Skeletal muscle tissue (tissue), 4 donors: ENCODE results near the gene GOLPH3. TPM values are rescaled to one million over a fixed set of nuclear protein-coding genes. Genes with fewer than 3 reads are reported as not detected.
"Not testable (repeated sequence)": the region's sequence is repeated elsewhere in the genome, so short reads cannot be mapped to it uniquely, and the experiment has no call there.

ENCODE experiments used
- H3K27ac ChIP-seq: one replicate; pipeline ENCODE4 v1.7.0; 2013; ENCODE audit warnings: mild to moderate bottlenecking, low read depth, low read length, inconsistent platforms
- H3K27me3 ChIP-seq, 3 donors: one replicate each; pipeline ENCODE4 v1.7.0; 2013; ENCODE audit warnings: low read length in 3 of 3; ENCODE audit not compliant: control insufficient read depth in 3 of 3, insufficient read depth in 3 of 3
- H3K36me3 ChIP-seq, 3 donors: one replicate each; pipeline ENCODE4 v1.7.0; 2013; ENCODE audit warnings: low read length in 3 of 3; ENCODE audit not compliant: control insufficient read depth in 3 of 3, insufficient read depth in 3 of 3
- H3K4me1 ChIP-seq, 3 donors: one replicate each; pipeline ENCODE4 v1.7.0; 2013; ENCODE audit warnings: low read length in 3 of 3, mild to moderate bottlenecking in 3 of 3; ENCODE audit not compliant: control insufficient read depth in 3 of 3, insufficient read depth in 3 of 3
- H3K4me3 ChIP-seq, 3 donors: one replicate each; pipeline ENCODE4 v1.7.0; 2013; ENCODE audit warnings: low read length in 3 of 3
- H3K9ac ChIP-seq, 3 donors: one replicate each; pipeline ENCODE4 v1.7.0; 2013; ENCODE audit warnings: low read length in 3 of 3, mild to moderate bottlenecking in 3 of 3, moderate library complexity in 2 of 3, low read depth in 1 of 3
- H3K9me3 ChIP-seq, 3 donors: one replicate each; pipeline ENCODE4 v1.7.0; 2013; ENCODE audit warnings: low read length in 3 of 3; ENCODE audit not compliant: control insufficient read depth in 3 of 3
- total RNA-seq: library from RNA; depleted of rRNA; stranded (reverse); fragments of >200 nt; gene quantifications from one replicate; pipeline ENCODE4 v1.2.3, GENCODE V29; 2014
- donor health status: Osteomylitis.

GOLPH3 gene
- total RNA-seq, 1 donor from 2014 or later: 50.6 TPM

- H3K27me3 ChIP-seq: no peaks in the 10 kb centered on the region
- H3K27ac ChIP-seq: no peak overlapping the region
- H3K4me3 ChIP-seq: no peak overlapping the region
- H3K4me1 ChIP-seq: peaks cover 0 to 9% (median 3%) of the 10 kb centered on the region in 3 donors
- H3K9ac ChIP-seq: no peak overlapping the region
- no peaks in the 10 kb centered on the region for H3K9me3 ChIP-seq
- peaks cover 7 to 22% (median 13%) of the 10 kb centered on the region in 3 donors for H3K36me3 ChIP-seq
Measured at GRCh38 chr5:32123889-32124676, 50.0 kb downstream of the GOLPH3 start.

GRCh38 chr5:32123058-32123805 lies 50.9 kb downstream of the GOLPH3 start:
- Histone ChIP-seq H3K4me3 (no peak overlapping the region), H3K9ac (no peak overlapping the region), H3K9me3 (no peaks in the 10 kb centered on the region), H3K4me1 (peaks cover 0 to 6% (median 3%) of the 10 kb centered on the region in 3 donors), H3K36me3 (peaks cover 7 to 22% (median 13%) of the 10 kb centered on the region in 3 donors), H3K27ac (no peak overlapping the region), H3K27me3 (no peaks in the 10 kb centered on the region)

- peaks cover 2 to 20% (median 7%) of the 10 kb centered on the region in 3 donors for H3K36me3 ChIP-seq
- H3K4me1 ChIP-seq, H3K9me3 ChIP-seq, H3K27me3 ChIP-seq, H3K4me3 ChIP-seq, H3K9ac ChIP-seq, H3K27ac ChIP-seq: not testable (repeated sequence)
Measured at GRCh38 chr5:32118922-32119321, 55.2 kb downstream of the GOLPH3 start.

- Histone ChIP-seq H3K27me3 (no peaks in the 10 kb centered on the region), H3K4me1 (no peaks in the 10 kb centered on the region), H3K4me3 (no peak overlapping the region), H3K36me3 (peaks cover 9 to 22% (median 11%) of the 10 kb centered on the region in 3 donors), H3K27ac (no peak overlapping the region), H3K9ac (no peak overlapping the region), H3K9me3 (no peaks in the 10 kb centered on the region)
Measured at GRCh38 chr5:32116574-32117313, 57.4 kb downstream of the GOLPH3 start.

GRCh38 chr5:32115985-32116384 lies 58.1 kb downstream of the GOLPH3 start:
- no peaks in the 10 kb centered on the region for H3K27me3 ChIP-seq
- H3K4me1 ChIP-seq: no peaks in the 10 kb centered on the region
- no peak overlapping the region for H3K9ac ChIP-seq
- H3K4me3 ChIP-seq: no peak overlapping the region
- no peaks in the 10 kb centered on the region for H3K9me3 ChIP-seq
- H3K27ac ChIP-seq: no peak overlapping the region
- peaks cover 10 to 20% (median 14%) of the 10 kb centered on the region in 3 donors for H3K36me3 ChIP-seq

GRCh38 chr5:32110111-32110696 lies 63.9 kb downstream of the GOLPH3 start:
- no peak overlapping the region for H3K9ac ChIP-seq
- H3K36me3 ChIP-seq: peaks cover 17 to 36% (median 34%) of the 10 kb centered on the region in 3 donors
- no peaks in the 10 kb centered on the region for H3K27me3 ChIP-seq
- no peaks in the 10 kb centered on the region for H3K4me1 ChIP-seq
- H3K4me3 ChIP-seq: no peak overlapping the region
- H3K27ac ChIP-seq: no peak overlapping the region
- H3K9me3 ChIP-seq: no peaks in the 10 kb centered on the region

GRCh38 chr5:32109236-32109635 lies 64.9 kb downstream of the GOLPH3 start:
- peaks cover 17 to 42% (median 39%) of the 10 kb centered on the region in 3 donors for H3K36me3 ChIP-seq
- no peaks in the 10 kb centered on the region for H3K9me3 ChIP-seq
- H3K27me3 ChIP-seq: no peaks in the 10 kb centered on the region
- no peaks in the 10 kb centered on the region for H3K4me1 ChIP-seq
- no peak overlapping the region for H3K4me3 ChIP-seq
- no peak overlapping the region for H3K9ac ChIP-seq
- no peak overlapping the region for H3K27ac ChIP-seq

- Histone ChIP-seq H3K27me3 (no peaks in the 10 kb centered on the region), H3K27ac (no peak overlapping the region), H3K4me3 (no peak overlapping the region), H3K36me3 (peaks cover 25 to 47% (median 43%) of the 10 kb centered on the region in 3 donors), H3K9me3 (no peaks in the 10 kb centered on the region), H3K4me1 (no peaks in the 10 kb centered on the region), H3K9ac (no peak overlapping the region)
Measured at GRCh38 chr5:32108167-32108566, 66.0 kb downstream of the GOLPH3 start.

- H3K27me3 ChIP-seq: no peaks in the 10 kb centered on the region
- no peaks in the 10 kb centered on the region for H3K4me1 ChIP-seq
- no peaks in the 10 kb centered on the region for H3K9me3 ChIP-seq
- H3K9ac ChIP-seq: no peak overlapping the region
- no peak overlapping the region for H3K27ac ChIP-seq
- H3K36me3 ChIP-seq: peaks cover 25 to 47% (median 47%) of the 10 kb centered on the region in 3 donors
- no peak overlapping the region for H3K4me3 ChIP-seq
Measured at GRCh38 chr5:32107291-32107690, 66.8 kb downstream of the GOLPH3 start.
